Liver (tissue), 9 donors: ENCODE data around the gene CAPN10. TPM values are rescaled to one million over a fixed set of nuclear protein-coding genes. Genes with fewer than 3 reads are reported as not detected.

ENCODE experiments used
- DNase-seq: peaks from one replicate; pipeline ENCODE4 v3.0.0-alpha.2; 2017; ENCODE audit warnings: low spot score
- H3K27ac ChIP-seq, 2 donors: one replicate each; pipeline ENCODE4 v1.7.0; 2013; ENCODE audit warnings: inconsistent platforms in 2 of 2, low read length in 2 of 2, control low read depth in 1 of 2, low read depth in 1 of 2, mild to moderate bottlenecking in 1 of 2
- H3K27me3 ChIP-seq, 4 donors: one replicate each; pipeline versions ENCODE4 v1.6.1 to v1.7.0; 2013; ENCODE audit warnings: low read length in 3 of 4, inconsistent platforms in 1 of 4, mild to moderate bottlenecking in 1 of 4, moderate library complexity in 1 of 4; ENCODE audit not compliant: control insufficient read depth in 4 of 4, insufficient read depth in 4 of 4
- H3K36me3 ChIP-seq, 4 donors: one replicate each; pipeline versions ENCODE4 v1.6.1 to v1.7.0; 2013; ENCODE audit warnings: low read length in 3 of 4, mild to moderate bottlenecking in 3 of 4, low read depth in 1 of 4, moderate library complexity in 1 of 4; ENCODE audit not compliant: control insufficient read depth in 4 of 4, insufficient read depth in 3 of 4
- H3K4me1 ChIP-seq, 4 donors: one replicate each; pipeline versions ENCODE4 v1.6.1 to v1.7.0; 2013; ENCODE audit warnings: low read length in 3 of 4, mild to moderate bottlenecking in 3 of 4, moderate library complexity in 1 of 4; ENCODE audit not compliant: control insufficient read depth in 4 of 4, insufficient read depth in 4 of 4
- H3K4me3 ChIP-seq, 3 donors: one replicate each; pipeline versions ENCODE4 v1.6.1 to v1.7.0; 2013; ENCODE audit warnings: low read length in 3 of 3, control low read depth in 1 of 3, low read depth in 1 of 3, mild to moderate bottlenecking in 1 of 3
- H3K9ac ChIP-seq, 2 donors: one replicate each; pipeline ENCODE4 v1.7.0; 2013; ENCODE audit warnings: low read length in 2 of 2, mild to moderate bottlenecking in 2 of 2, moderate library complexity in 2 of 2, control low read depth in 1 of 2, low read depth in 1 of 2
- H3K9me3 ChIP-seq, 4 donors: one replicate each; pipeline versions ENCODE4 v1.6.1 to v1.7.0; 2013; ENCODE audit warnings: low read length in 3 of 4; ENCODE audit not compliant: control insufficient read depth in 4 of 4
- EGR1 ChIP-seq, 2 donors: IDR thresholded peaks; 2 replicates each; pipeline ENCODE4 v1.6.1; 2016 to 2018; ENCODE audit warnings: antibody characterized with exemption in 2 of 2, low read depth in 2 of 2
- FOXA1 ChIP-seq: IDR thresholded peaks from 2 replicates; pipeline ENCODE4 v1.6.1; 2016; ENCODE audit warnings: antibody characterized with exemption
- FOXA2 ChIP-seq: IDR thresholded peaks from 2 replicates; pipeline ENCODE4 v1.6.1; 2016; ENCODE audit warnings: antibody characterized with exemption
- HNF4A ChIP-seq, 2 donors: conservative IDR thresholded peaks; 2 replicates each; pipeline ENCODE4 v1.6.1; 2016; ENCODE audit warnings: antibody characterized with exemption in 2 of 2, mild to moderate bottlenecking in 2 of 2
- HNF4G ChIP-seq: IDR thresholded peaks from 2 replicates; pipeline ENCODE4 v1.6.1; 2016; ENCODE audit warnings: antibody characterized with exemption
- JUND ChIP-seq, 2 donors: IDR thresholded peaks; 2 replicates each; pipeline ENCODE4 v1.6.1; 2016; ENCODE audit warnings: antibody characterized with exemption in 2 of 2
- NR2F2 ChIP-seq: IDR thresholded peaks from 2 replicates; pipeline ENCODE4 v1.6.1; 2016; ENCODE audit warnings: antibody characterized with exemption
- RAD21 ChIP-seq, 2 donors: IDR thresholded peaks; 2 replicates each; pipeline ENCODE4 v1.6.1; 2016; ENCODE audit warnings: antibody characterized with exemption in 2 of 2, mild to moderate bottlenecking in 2 of 2
- RXRA ChIP-seq, 2 donors: IDR thresholded peaks; 2 replicates each; pipeline ENCODE4 v1.6.1; 2017 to 2018; ENCODE audit warnings: antibody characterized with exemption in 2 of 2, mild to moderate bottlenecking in 1 of 2
- SP1 ChIP-seq: IDR thresholded peaks from 2 replicates; pipeline ENCODE4 v1.6.1; 2018; ENCODE audit warnings: antibody characterized with exemption, mild to moderate bottlenecking
- TAF1 ChIP-seq: conservative IDR thresholded peaks from 2 replicates; pipeline ENCODE4 v1.6.1; 2016; ENCODE audit warnings: antibody characterized with exemption, mild to moderate bottlenecking
- YY1 ChIP-seq: IDR thresholded peaks from 2 replicates; pipeline ENCODE4 v1.6.1; 2016; ENCODE audit warnings: antibody characterized with exemption, mild to moderate bottlenecking
- WGBS: extraction: QIAGEN DNeasy Blood & Tissue Kit; methylation state at CpG from one replicate; pipeline ENCODE4 v1.1.7; 2013; 5-methylcytosine and 5-hydroxymethylcytosine counted together
- polyA plus RNA-seq, 2 donors: library from polyadenylated mRNA; stranded (reverse) in 1 of 2; unstranded in 1 of 2; fragments of 200-250 nt in 1 of 2; fragments of >200 nt in 1 of 2; fragmentation: Nextera tagmentation in 1 of 2; extraction: Ambion mirVana in 1 of 2; gene quantifications; one replicate each; pipeline versions ENCODE4 v1.2.1 to v1.2.3, GENCODE V29; 2013 to 2015
- total RNA-seq, 2 donors: library from RNA; depleted of rRNA; stranded (reverse); fragments of >200 nt; gene quantifications; one replicate each; pipeline ENCODE4 v1.2.3, GENCODE V29; 2014
- TF ChIP-seq, protein P1 (sequence below): IDR thresholded peaks from 2 replicates; pipeline ENCODE4 v1.6.1; 2016; ENCODE audit warnings: antibody characterized with exemption, mild to moderate bottlenecking
- TF ChIP-seq, protein P2 (sequence below): IDR thresholded peaks from 2 replicates; pipeline ENCODE4 v1.6.1; 2016; ENCODE audit warnings: antibody characterized with exemption
- TF ChIP-seq, protein P3 (sequence below): fragments of 150-350 bp; IDR thresholded peaks from 2 replicates; pipeline ENCODE4 v1.5.1; 2017; ENCODE audit warnings: improper control_type of control experiment, low read depth, low read length; ENCODE audit not compliant: missing input control
- TF ChIP-seq, protein P4 (sequence below): IDR thresholded peaks from 2 replicates; pipeline ENCODE4 v1.6.1; 2016; ENCODE audit warnings: antibody characterized with exemption
- TF ChIP-seq, protein P5 (sequence below): IDR thresholded peaks from 2 replicates; pipeline ENCODE4 v1.6.1; 2016; ENCODE audit warnings: antibody characterized with exemption
- donor health status: healthy.
- donor health status: healthy.
- donor health status: healthy.
- donor health status: healthy.
- donor health status: healthy.

Gene CAPN10
- total and polyA plus RNA-seq, 4 donors: 4.8 to 11.3 (median 6.5) TPM

DNA sequence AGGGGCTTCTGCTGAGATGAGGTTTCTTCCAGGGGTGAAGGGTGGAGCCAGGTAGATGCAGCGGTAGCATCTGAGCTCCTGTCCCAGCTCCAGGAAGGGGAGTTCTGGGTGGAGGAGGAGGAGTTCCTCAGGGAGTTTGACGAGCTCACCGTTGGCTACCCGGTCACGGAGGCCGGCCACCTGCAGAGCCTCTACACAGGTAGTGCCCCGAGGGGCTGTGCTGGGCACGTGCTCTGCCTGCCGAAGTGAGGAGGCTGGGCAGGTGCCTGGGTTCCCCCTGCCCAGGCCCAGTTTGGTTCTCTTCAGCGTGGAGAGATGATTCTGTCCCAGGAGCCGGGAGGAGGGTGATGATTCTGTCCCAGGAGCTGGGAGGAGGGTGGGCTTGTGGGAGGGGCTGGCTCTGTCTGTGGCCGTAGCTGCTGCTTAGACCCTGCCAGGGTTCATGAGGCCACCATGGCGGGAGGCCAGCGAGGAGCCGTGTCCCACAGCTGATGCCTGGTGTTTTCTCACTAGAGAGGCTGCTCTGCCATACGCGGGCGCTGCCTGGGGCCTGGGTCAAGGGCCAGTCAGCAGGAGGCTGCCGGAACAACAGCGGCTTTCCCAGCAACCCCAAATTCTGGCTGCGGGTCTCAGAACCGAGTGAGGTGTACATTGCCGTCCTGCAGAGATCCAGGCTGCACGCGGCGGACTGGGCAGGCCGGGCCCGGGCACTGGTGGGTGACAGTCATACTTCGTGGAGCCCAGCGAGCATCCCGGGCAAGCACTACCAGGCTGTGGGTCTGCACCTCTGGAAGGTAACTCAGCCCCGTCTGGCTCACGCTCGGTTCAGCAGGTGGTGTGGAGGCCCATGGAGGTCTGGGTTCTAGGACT is 8.2 kb downstream of the CAPN10 start:
- no peak overlapping the region for H3K4me3 ChIP-seq
- no peak overlapping the region for H3K27ac ChIP-seq
- no peak for DNase-seq
- H3K4me1 ChIP-seq: peaks cover 10 to 31% (median 25%) of the 10 kb centered on the region in 4 donors
- H3K27me3 ChIP-seq: no peaks in the 10 kb centered on the region
- TF ChIP-seq EGR1 (IDR thresholded peaks at IDR 0.05; ENCODE audit: low read depth in 2 of 2) (no peak), FOXA2 (no peak), HNF4G (no peak), SP1 (no peak), HNF4A (conservative IDR thresholded peaks at IDR 0.05) (no peak), TAF1 (no peak), RXRA (IDR thresholded peaks at IDR 0.05) (no peak), NR2F2 (no peak), YY1 (no peak), FOXA1 (no peak), RAD21 (IDR thresholded peaks at IDR 0.05) (no peak), JUND (IDR thresholded peaks at IDR 0.05) (no peak)
- TF ChIP-seq, protein P1, sequence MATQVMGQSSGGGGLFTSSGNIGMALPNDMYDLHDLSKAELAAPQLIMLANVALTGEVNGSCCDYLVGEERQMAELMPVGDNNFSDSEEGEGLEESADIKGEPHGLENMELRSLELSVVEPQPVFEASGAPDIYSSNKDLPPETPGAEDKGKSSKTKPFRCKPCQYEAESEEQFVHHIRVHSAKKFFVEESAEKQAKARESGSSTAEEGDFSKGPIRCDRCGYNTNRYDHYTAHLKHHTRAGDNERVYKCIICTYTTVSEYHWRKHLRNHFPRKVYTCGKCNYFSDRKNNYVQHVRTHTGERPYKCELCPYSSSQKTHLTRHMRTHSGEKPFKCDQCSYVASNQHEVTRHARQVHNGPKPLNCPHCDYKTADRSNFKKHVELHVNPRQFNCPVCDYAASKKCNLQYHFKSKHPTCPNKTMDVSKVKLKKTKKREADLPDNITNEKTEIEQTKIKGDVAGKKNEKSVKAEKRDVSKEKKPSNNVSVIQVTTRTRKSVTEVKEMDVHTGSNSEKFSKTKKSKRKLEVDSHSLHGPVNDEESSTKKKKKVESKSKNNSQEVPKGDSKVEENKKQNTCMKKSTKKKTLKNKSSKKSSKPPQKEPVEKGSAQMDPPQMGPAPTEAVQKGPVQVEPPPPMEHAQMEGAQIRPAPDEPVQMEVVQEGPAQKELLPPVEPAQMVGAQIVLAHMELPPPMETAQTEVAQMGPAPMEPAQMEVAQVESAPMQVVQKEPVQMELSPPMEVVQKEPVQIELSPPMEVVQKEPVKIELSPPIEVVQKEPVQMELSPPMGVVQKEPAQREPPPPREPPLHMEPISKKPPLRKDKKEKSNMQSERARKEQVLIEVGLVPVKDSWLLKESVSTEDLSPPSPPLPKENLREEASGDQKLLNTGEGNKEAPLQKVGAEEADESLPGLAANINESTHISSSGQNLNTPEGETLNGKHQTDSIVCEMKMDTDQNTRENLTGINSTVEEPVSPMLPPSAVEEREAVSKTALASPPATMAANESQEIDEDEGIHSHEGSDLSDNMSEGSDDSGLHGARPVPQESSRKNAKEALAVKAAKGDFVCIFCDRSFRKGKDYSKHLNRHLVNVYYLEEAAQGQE: no peak
- TF ChIP-seq, protein P2, sequence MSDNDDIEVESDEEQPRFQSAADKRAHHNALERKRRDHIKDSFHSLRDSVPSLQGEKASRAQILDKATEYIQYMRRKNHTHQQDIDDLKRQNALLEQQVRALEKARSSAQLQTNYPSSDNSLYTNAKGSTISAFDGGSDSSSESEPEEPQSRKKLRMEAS: no peak
- TF ChIP-seq, protein P3, sequence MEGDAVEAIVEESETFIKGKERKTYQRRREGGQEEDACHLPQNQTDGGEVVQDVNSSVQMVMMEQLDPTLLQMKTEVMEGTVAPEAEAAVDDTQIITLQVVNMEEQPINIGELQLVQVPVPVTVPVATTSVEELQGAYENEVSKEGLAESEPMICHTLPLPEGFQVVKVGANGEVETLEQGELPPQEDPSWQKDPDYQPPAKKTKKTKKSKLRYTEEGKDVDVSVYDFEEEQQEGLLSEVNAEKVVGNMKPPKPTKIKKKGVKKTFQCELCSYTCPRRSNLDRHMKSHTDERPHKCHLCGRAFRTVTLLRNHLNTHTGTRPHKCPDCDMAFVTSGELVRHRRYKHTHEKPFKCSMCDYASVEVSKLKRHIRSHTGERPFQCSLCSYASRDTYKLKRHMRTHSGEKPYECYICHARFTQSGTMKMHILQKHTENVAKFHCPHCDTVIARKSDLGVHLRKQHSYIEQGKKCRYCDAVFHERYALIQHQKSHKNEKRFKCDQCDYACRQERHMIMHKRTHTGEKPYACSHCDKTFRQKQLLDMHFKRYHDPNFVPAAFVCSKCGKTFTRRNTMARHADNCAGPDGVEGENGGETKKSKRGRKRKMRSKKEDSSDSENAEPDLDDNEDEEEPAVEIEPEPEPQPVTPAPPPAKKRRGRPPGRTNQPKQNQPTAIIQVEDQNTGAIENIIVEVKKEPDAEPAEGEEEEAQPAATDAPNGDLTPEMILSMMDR: no peak
- TF ChIP-seq, protein P4, sequence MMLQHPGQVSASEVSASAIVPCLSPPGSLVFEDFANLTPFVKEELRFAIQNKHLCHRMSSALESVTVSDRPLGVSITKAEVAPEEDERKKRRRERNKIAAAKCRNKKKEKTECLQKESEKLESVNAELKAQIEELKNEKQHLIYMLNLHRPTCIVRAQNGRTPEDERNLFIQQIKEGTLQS: no peak
- TF ChIP-seq, protein P5, sequence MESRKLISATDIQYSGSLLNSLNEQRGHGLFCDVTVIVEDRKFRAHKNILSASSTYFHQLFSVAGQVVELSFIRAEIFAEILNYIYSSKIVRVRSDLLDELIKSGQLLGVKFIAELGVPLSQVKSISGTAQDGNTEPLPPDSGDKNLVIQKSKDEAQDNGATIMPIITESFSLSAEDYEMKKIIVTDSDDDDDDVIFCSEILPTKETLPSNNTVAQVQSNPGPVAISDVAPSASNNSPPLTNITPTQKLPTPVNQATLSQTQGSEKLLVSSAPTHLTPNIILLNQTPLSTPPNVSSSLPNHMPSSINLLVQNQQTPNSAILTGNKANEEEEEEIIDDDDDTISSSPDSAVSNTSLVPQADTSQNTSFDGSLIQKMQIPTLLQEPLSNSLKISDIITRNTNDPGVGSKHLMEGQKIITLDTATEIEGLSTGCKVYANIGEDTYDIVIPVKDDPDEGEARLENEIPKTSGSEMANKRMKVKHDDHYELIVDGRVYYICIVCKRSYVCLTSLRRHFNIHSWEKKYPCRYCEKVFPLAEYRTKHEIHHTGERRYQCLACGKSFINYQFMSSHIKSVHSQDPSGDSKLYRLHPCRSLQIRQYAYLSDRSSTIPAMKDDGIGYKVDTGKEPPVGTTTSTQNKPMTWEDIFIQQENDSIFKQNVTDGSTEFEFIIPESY: no peak
- 93% methylated on average over 34 of the region's 34 CpGs for WGBS
- H3K9ac ChIP-seq: no peak overlapping the region
- H3K36me3 ChIP-seq: peaks cover 0 to 17% (median 6%) of the 10 kb centered on the region in 4 donors
- H3K9me3 ChIP-seq: no peaks in the 10 kb centered on the region
